ENCODE measurements around the gene LRRC43. TPM values are rescaled to one million over a fixed set of nuclear protein-coding genes. Genes with fewer than 3 reads are reported as not detected.

LRRC43 gene
- polyA plus RNA-seq, 5 donors: 0.67 to 4.5 (median 3.4) TPM

DNA sequence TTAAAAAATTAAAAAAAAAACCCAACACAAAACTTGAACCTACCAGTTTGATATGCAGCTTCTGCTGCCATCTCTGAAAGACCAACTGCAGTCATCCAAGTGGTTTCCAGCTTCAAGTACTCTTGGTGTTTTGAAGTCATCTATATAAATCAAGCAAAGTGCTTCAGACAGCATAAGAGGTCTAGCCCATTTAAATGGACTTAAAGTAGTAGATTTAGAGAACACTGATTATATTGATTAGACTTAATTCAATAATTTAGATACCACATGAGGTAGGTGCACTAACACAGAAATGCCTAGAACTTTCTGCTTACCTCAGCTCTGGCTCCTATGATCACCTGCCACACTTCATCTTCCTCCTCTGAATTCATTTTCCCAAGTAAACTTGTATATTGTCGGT is 33.5 kb downstream of the LRRC43 start:
- DNase-seq: no peak

- DNase-seq: peak; percentile 99 to 100
Measured at GRCh38 chr12:122225683-122226365, 42.9 kb downstream of the LRRC43 start, which contains the start of gene DIABLO. DIABLO (minus strand) TSS chr12:122226052; CDS start chr12:122226014, 38 bp downstream.

- DNase-seq: no peak
Measured at GRCh38 chr12:122226366-122227125, 43.6 kb downstream of the LRRC43 start.

- no peak for DNase-seq
Measured at GRCh38 chr12:122227341-122227740, 44.4 kb downstream of the LRRC43 start.

GRCh38 chr12:122228092-122228491 is 45.2 kb downstream of the LRRC43 start:
- DNase-seq: no peak

DNA sequence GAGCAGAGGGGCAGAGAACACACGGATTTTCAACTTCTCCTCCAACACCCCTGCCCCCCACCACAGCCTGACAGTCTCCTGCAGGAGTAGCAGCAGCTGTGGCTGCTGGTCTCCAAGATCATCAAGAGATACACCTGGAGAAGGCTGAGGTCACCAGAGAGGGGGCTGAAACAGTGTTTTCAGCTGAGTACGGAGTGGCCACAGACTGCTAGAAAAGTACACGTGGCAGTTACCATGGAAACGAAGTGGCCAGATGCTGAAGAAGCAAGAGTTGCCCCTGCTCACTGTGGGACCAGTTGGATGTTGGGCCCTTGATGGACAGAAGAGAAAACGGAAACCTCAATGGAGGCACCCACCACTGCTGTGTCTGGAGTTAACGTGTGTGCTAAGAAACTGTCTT is 47.9 kb downstream of the LRRC43 start:
- no peak for DNase-seq

GRCh38 chr12:122232691-122233090 is 49.8 kb downstream of the LRRC43 start:
- DNase-seq: no peak

- no peak for DNase-seq
Measured at GRCh38 chr12:122235741-122236140, 52.8 kb downstream of the LRRC43 start.

DNA sequence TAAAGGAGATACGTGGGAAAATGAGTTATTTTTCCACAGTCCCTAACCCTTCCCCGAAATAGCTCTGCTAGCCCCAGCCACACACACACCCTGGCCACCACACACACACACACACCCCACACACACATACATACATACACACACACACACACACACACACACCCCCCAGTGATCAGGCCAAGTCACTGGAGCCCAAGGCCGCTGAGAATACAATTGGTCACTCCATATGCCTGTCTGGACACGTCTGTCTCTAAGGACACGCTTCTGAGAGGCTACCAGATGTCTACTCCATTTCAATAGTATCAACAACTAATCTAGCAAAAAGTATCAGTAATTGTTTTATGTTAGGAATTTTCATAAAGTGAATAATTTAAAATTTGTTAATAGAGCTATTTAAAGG is 55.9 kb downstream of the LRRC43 start:
- DNase-seq: no peak

- DNase-seq: no peak
Measured at GRCh38 chr12:122243965-122244364, 61.0 kb downstream of the LRRC43 start.

DNA sequence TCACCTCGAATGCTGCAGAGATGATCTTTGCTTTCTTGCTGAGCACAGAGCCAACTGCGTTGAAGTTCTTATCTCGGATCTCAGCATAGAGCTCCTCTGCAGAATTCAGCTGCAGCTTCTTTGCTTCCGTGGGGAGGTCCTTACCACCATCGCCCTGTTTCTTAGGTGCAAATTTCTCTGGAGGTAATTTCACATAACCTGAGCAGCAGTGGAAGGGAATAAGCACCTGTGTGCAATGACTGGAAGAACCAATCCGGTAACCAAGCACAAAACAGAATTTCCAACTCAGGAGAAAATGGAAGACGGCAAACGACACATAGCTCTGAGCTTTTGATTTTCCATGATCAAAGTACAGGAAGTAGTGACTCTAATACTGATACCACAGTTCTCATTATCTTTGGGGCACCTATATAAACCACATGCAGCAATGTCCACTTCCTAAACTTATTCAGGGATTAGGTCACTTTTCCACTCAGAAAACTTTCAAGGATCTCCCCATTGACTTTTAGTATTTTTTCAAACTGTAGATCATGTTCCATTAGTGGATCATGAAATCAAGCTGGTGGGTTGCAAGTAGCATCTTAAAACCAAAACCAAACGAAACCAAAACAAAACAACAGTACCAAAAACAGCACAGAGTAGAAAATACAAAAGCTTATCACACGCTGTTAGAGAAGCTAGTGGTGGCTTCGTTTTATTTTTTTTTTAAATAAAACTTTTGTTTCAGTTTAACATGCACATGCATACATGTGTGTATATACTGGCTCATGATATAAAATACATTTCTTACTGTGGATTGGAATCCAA is 61.8 kb downstream of the LRRC43 start:
- DNase-seq: no peak

- DNase-seq: no peak
Measured at GRCh38 chr12:122245553-122245952, 62.6 kb downstream of the LRRC43 start.

GRCh38 chr12:122250047-122250446 is 67.1 kb downstream of the LRRC43 start:
- no peak for DNase-seq

DNA sequence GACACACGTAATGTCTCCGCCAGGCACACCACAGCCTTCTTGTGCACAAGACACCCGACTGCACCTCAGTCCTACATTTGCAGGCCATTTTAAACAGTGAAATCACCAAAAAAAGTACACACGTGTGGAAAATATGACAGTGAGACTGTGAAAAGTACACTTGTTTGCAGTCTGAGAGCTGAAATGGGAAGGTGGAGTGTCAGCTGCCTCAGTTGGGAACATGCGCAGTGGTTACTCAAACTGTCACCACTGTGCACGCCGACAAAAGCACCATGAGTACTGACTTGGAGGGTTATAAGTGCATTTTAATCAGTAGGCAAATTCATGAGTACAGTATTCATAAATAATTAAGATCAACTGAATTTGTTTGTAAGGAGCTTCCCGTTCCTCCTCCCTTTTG is 67.6 kb downstream of the LRRC43 start:
- no peak for DNase-seq

Other genes starting within 250 kb of the LRRC43 start
- 10 to 100 TPM; 13.9 to 17.9 (median 16.6) TPM for gene BCL7A, start 161.2 kb upstream of the LRRC43 start, polyA plus RNA-seq (ENCODE audit: insufficient read depth in 1 of 5, insufficient read length in 5 of 5, low replicate concordance in 1 of 5)
- gene MLXIP, start 104.4 kb upstream of the LRRC43 start, polyA plus RNA-seq (ENCODE audit: insufficient read depth in 1 of 5, insufficient read length in 5 of 5, low replicate concordance in 1 of 5): 10 to 100 TPM; 55.8 to 87.5 (median 83.7) TPM
- not detected for gene IL31, start 8.9 kb upstream of the LRRC43 start, polyA plus RNA-seq (ENCODE audit: insufficient read depth in 1 of 5, insufficient read length in 5 of 5, low replicate concordance in 1 of 5)
- gene B3GNT4, start 20.6 kb downstream of the LRRC43 start, polyA plus RNA-seq (ENCODE audit: insufficient read depth in 1 of 5, insufficient read length in 5 of 5, low replicate concordance in 1 of 5): 1 to 10 TPM in 2 of 5 donors, under 1 TPM in 3; 0.38 to 1.3 (median 0.98) TPM
- gene DIABLO, start 42.9 kb downstream of the LRRC43 start, polyA plus RNA-seq (ENCODE audit: insufficient read depth in 1 of 5, insufficient read length in 5 of 5, low replicate concordance in 1 of 5): 10 to 100 TPM; 50.3 to 62.1 (median 59.5) TPM
- gene VPS33A, start 83.4 kb downstream of the LRRC43 start, polyA plus RNA-seq (ENCODE audit: insufficient read depth in 1 of 5, insufficient read length in 5 of 5, low replicate concordance in 1 of 5): 10 to 100 TPM in 4 of 5 donors, 1 to 10 TPM in 1; 9.9 to 17.8 (median 15.3) TPM
- gene CLIP1, start 239.5 kb downstream of the LRRC43 start, polyA plus RNA-seq (ENCODE audit: insufficient read depth in 1 of 5, insufficient read length in 5 of 5, low replicate concordance in 1 of 5): 10 to 100 TPM; 24.4 to 33.6 (median 31.2) TPM

Measured in right lung (tissue), 5 donors.